Hippocampal formation (tissue), 2 donors: ENCODE results near the gene FOXK2.

Experiments used
- DNase-seq, 2 donors: peaks; one replicate each; lab custom pipeline; 2025; lab: John Stamatoyannopoulos, UW

Gene FOXK2

GRCh38 chr17:82605939-82606600, 86.5 kb downstream of the FOXK2 start:
- no peak for DNase-seq

- peak; percentile 12 to 17 for DNase-seq
Measured at GRCh38 chr17:82608816-82609215, 89.3 kb downstream of the FOXK2 start.

- DNase-seq = no peak
Measured at GRCh38 chr17:82609655-82610054, 90.1 kb downstream of the FOXK2 start.

GRCh38 chr17:82611140-82612058, 91.9 kb downstream of the FOXK2 start:
- DNase-seq = no peak

- DNase-seq = no peak
Measured at GRCh38 chr17:82613283-82614094, 94.0 kb downstream of the FOXK2 start.

- no peak for DNase-seq
Measured at GRCh38 chr17:82614095-82614631, 94.6 kb downstream of the FOXK2 start.

- DNase-seq = no peak
Measured at GRCh38 chr17:82615084-82616020, 95.8 kb downstream of the FOXK2 start.

- DNase-seq = no peak
Measured at GRCh38 chr17:82616021-82616711, 96.6 kb downstream of the FOXK2 start.

- DNase-seq = no peak
Measured at GRCh38 chr17:82619211-82619610, 99.7 kb downstream of the FOXK2 start.

- no peak for DNase-seq
Measured at GRCh38 chr17:82619641-82620040, 100.1 kb downstream of the FOXK2 start.

GRCh38 chr17:82623707-82624106, 104.2 kb downstream of the FOXK2 start:
- no peak for DNase-seq

GRCh38 chr17:82627405-82627804, 107.9 kb downstream of the FOXK2 start:
- DNase-seq = no peak

GRCh38 chr17:82629748-82630147, 110.2 kb downstream of the FOXK2 start:
- DNase-seq = no peak

GRCh38 chr17:82630212-82630611, 110.7 kb downstream of the FOXK2 start:
- DNase-seq = no peak

- DNase-seq = no peak
Measured at GRCh38 chr17:82631544-82631943, 112.0 kb downstream of the FOXK2 start.

- DNase-seq = no peak
Measured at GRCh38 chr17:82632451-82632850, 112.9 kb downstream of the FOXK2 start.

- DNase-seq = no peak
Measured at GRCh38 chr17:82633343-82633742, 113.8 kb downstream of the FOXK2 start.

GRCh38 chr17:82636626-82637598, 117.4 kb downstream of the FOXK2 start:
- DNase-seq = no peak

- DNase-seq = no peak
Measured at GRCh38 chr17:82638183-82638773, 118.7 kb downstream of the FOXK2 start.
